Measurements from ENCODE around the gene IGFL3. TPM values are rescaled to one million over a fixed set of nuclear protein-coding genes. Genes with fewer than 3 reads are reported as not detected.
"Not testable (repeated sequence)": the region's sequence is repeated elsewhere in the genome, so short reads cannot be mapped to it uniquely, and the experiment has no call there.

IGFL3 gene
- polyA plus RNA-seq, 3 donors, result not detected

DNA sequence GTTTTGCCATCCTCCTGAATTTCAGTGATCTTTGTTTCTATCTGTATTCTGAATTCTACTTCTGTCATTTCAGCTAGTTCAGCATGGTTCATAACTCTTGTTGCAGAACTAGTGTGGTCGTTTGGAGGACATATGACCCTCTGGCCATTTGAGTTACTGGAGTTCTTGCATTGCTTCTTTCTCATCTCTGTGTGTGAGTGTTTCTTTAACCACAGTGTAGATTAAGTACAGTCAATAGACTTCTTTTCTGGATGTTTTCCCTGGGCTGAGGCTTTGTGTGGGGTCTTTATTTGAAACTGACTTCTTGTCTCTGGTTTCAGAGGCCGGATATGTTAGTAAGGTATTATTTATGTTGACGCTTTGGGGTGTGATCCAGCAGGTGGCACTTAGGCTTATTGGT, 38.2 kb upstream of the IGFL3 start:
- no peak overlapping the region for H3K27ac ChIP-seq (ENCODE audit: low read depth in 1 of 2, low read length in 2 of 2)
- Mint-ChIP-seq H3K4me3 (no peak overlapping the region), H3K4me1 (no peaks in the 10 kb centered on the region), H3K36me3 (no peaks in the 10 kb centered on the region), H3K27ac (peak overlapping the region in 1 of 7 donors; percentile 32), H3K27me3 (ENCODE audit: low read depth in 3 of 3) (peaks cover 12 to 18% (median 16%) of the 10 kb centered on the region in 3 donors), H3K9me3 (peaks cover 9 to 23% (median 20%) of the 10 kb centered on the region in 7 donors)
- TF ChIP-seq, protein P1, sequence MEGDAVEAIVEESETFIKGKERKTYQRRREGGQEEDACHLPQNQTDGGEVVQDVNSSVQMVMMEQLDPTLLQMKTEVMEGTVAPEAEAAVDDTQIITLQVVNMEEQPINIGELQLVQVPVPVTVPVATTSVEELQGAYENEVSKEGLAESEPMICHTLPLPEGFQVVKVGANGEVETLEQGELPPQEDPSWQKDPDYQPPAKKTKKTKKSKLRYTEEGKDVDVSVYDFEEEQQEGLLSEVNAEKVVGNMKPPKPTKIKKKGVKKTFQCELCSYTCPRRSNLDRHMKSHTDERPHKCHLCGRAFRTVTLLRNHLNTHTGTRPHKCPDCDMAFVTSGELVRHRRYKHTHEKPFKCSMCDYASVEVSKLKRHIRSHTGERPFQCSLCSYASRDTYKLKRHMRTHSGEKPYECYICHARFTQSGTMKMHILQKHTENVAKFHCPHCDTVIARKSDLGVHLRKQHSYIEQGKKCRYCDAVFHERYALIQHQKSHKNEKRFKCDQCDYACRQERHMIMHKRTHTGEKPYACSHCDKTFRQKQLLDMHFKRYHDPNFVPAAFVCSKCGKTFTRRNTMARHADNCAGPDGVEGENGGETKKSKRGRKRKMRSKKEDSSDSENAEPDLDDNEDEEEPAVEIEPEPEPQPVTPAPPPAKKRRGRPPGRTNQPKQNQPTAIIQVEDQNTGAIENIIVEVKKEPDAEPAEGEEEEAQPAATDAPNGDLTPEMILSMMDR (IDR thresholded peaks at IDR 0.05), result no peak
- no peak overlapping the region for H2AFZ ChIP-seq (ENCODE audit: insufficient read depth, low read depth, low read length, poor library complexity, severe bottlenecking)
- peaks cover 0 to 4% of the 10 kb centered on the region in 2 donors for H3K9me3 ChIP-seq (replicated peaks in 1 of 2; ENCODE audit: control insufficient read depth in 1 of 2, insufficient read depth in 1 of 2, low read length in 2 of 2)
- no peaks in the 10 kb centered on the region for H3K36me3 ChIP-seq (replicated peaks in 1 of 2; ENCODE audit: control insufficient read depth in 1 of 2, insufficient read depth in 2 of 2, low read length in 2 of 2)
- 87% methylated on average over 2 of the region's 3 CpGs for WGBS (ENCODE audit: insufficient coverage)
- no peaks in the 10 kb centered on the region for H3K4me1 ChIP-seq (ENCODE audit: control insufficient read depth in 1 of 2, insufficient read depth in 2 of 2, low read length in 2 of 2)
- no peaks in the 10 kb centered on the region for H3K79me2 ChIP-seq (ENCODE audit: insufficient read depth, low read length)
- H3K4me3 ChIP-seq (replicated peaks in 1 of 3; ENCODE audit: low read depth in 2 of 3, low read length in 3 of 3), result no peak overlapping the region
- H3K4me2 ChIP-seq (replicated peaks; ENCODE audit: extremely low read depth, low read length, poor library complexity, severe bottlenecking), result no peak overlapping the region
- H4K20me1 ChIP-seq (ENCODE audit: insufficient read depth, low read length), result no peaks in the 10 kb centered on the region
- H3K9ac ChIP-seq (ENCODE audit: insufficient read depth, low read length, poor library complexity, severe bottlenecking), result no peak overlapping the region
- intact Hi-C loops (cut with micrococcal nuclease), result no loop called here
- H3K27me3 ChIP-seq (ENCODE audit: control insufficient read depth in 2 of 2, insufficient read depth in 2 of 2, low read length in 2 of 2), result peaks cover 0 to 2% of the 10 kb centered on the region in 2 donors
- no peak for DNase-seq

DNA sequence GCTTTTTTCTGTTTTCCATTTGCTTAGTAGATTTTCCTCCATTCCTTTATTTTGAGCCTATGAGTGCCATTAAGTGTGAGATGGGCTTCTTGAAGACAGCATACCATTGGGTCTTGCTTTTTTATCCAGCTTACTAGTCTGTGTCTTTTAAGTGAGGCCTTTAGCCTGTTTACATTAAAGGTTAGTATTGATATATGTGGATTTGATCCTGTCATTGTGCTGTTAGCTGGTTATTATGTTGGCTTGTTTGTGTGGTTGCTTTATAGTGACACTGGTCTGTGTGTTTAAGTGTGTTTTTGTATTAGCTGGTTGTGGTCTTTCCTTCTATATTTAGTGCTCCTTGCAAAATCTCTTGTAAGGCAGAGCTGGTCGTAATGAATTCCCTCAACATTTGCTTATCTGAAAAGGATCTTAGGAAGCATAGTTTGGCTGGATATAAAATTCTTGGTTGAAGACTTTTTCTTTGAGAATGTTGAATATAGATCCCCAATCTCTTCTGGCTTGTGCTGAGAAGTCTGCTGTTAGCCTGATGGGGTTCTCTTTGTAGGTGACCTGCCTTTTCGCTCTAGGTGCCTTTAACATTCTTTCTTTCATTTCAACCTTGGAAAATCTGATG, 37.3 kb upstream of the IGFL3 start:
- H3K4me3 ChIP-seq (replicated peaks in 1 of 3; ENCODE audit: low read depth in 2 of 3, low read length in 3 of 3); intact Hi-C loops (cut with micrococcal nuclease); H3K4me2 ChIP-seq (replicated peaks; ENCODE audit: extremely low read depth, low read length, poor library complexity, severe bottlenecking); H3K9ac ChIP-seq (ENCODE audit: insufficient read depth, low read length, poor library complexity, severe bottlenecking); H3K36me3 Mint-ChIP-seq; H3K27me3 ChIP-seq (ENCODE audit: control insufficient read depth in 2 of 2, insufficient read depth in 2 of 2, low read length in 2 of 2); H3K79me2 ChIP-seq (ENCODE audit: insufficient read depth, low read length); H3K4me1 ChIP-seq (ENCODE audit: control insufficient read depth in 1 of 2, insufficient read depth in 2 of 2, low read length in 2 of 2); H3K4me3 Mint-ChIP-seq; DNase-seq; H3K4me1 Mint-ChIP-seq; H3K36me3 ChIP-seq (replicated peaks in 1 of 2; ENCODE audit: control insufficient read depth in 1 of 2, insufficient read depth in 2 of 2, low read length in 2 of 2); H2AFZ ChIP-seq (ENCODE audit: insufficient read depth, low read depth, low read length, poor library complexity, severe bottlenecking); H3K9me3 ChIP-seq (replicated peaks in 1 of 2; ENCODE audit: control insufficient read depth in 1 of 2, insufficient read depth in 1 of 2, low read length in 2 of 2); H4K20me1 ChIP-seq (ENCODE audit: insufficient read depth, low read length); H3K27ac ChIP-seq (ENCODE audit: low read depth in 1 of 2, low read length in 2 of 2): not testable (repeated sequence)
- H3K27ac Mint-ChIP-seq, result peak overlapping the region in 1 of 7 donors; percentile 22
- WGBS (ENCODE audit: insufficient coverage), result no CpG with 5 or more reads among the region's 2 CpGs
- H3K9me3 Mint-ChIP-seq, result peaks cover 9 to 23% (median 20%) of the 10 kb centered on the region in 7 donors
- H3K27me3 Mint-ChIP-seq (ENCODE audit: low read depth in 3 of 3), result peaks cover 12 to 19% (median 16%) of the 10 kb centered on the region in 3 donors
